Activated CD8-positive, alpha-beta memory T cell treated with anti-CD3 and anti-CD28 coated beads for 36 hours (primary cell): Measurements from ENCODE around the gene HOXA1. TPM values are rescaled to one million over a fixed set of nuclear protein-coding genes. Genes with fewer than 3 reads are reported as not detected.

Experiments used
- CTCF ChIA-PET: fragments of 350-600 bp; sonication (Branson Sonifier 250); formaldehyde crosslinking; loops from one replicate; lab custom pipeline; 2021; ENCODE audit warnings: antibody characterized with exemption; lab: Charles Lee
- POLR2A ChIA-PET: fragments of 350-600 bp; sonication (Branson Sonifier 250); formaldehyde crosslinking; loops from one replicate; lab custom pipeline; 2021; ENCODE audit warnings: antibody characterized with exemption; lab: Charles Lee
- total RNA-seq, 2 experiments: library from RNA; stranded (reverse); gene quantifications; one replicate each; pipeline ENCODE4 v1.2.3, GENCODE V29; 2021

The HOXA1 gene
- total RNA-seq, 2 experiments from 2014 or later = 0.15 TPM; not detected in 1

DNA sequence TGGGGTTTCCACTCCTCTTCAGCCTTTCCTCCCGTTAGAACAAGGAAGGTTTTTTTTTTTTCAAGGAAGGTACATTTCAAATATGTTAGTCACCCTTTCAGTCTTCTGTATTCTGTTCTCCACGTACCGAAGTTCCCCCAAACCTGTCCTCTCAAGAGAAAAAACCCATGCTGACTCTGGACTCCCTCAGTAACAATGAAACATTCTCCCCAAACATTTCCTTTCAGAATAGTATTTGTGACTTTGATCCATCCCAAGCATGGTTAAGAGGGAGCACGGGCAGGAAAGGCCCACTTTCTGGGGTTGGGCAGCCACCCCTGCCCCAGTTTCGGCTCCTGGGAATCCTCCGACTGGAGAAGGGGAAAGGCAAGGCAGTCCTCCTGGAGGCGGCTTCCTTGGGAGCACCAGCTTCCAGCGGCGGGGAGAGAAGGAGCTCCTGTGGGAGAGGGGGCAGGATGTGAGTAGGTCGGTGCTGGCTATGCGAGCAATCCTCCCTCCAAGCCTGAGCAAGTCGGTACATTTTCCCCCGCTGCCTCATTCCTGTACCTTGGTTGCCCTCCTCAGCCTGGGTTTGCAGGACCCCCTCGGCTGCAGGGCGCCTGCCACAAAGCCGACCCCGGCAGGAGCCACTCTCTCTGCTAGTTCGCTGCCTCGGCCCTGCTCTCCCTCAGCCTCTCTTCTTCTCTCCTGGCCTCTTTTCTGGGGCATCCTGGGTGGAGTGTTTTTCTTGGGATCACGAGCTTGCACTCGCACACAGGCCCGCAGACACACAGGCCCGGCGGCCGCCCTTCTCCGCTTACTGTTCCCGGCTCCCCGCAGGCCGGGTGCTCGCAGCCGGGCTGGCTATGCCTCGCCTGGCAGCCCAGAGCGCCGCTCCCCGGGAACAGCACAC lies 2.1 kb upstream of the HOXA1 start:
- ChIA-PET CTCF (no interaction called here), POLR2A (no interaction called here)

- ChIA-PET POLR2A (no interaction called here), CTCF (interaction anchor here (1.0 to 1.3 kb wide), 2 partner anchors 54 to 64 kb away, joined by 4 to 5 read pairs; no protein-coding TSS in a partner anchor)
These were observed 1.1 kb upstream of the HOXA1 start for GRCh38 chr7:27096768-27097514.

DNA sequence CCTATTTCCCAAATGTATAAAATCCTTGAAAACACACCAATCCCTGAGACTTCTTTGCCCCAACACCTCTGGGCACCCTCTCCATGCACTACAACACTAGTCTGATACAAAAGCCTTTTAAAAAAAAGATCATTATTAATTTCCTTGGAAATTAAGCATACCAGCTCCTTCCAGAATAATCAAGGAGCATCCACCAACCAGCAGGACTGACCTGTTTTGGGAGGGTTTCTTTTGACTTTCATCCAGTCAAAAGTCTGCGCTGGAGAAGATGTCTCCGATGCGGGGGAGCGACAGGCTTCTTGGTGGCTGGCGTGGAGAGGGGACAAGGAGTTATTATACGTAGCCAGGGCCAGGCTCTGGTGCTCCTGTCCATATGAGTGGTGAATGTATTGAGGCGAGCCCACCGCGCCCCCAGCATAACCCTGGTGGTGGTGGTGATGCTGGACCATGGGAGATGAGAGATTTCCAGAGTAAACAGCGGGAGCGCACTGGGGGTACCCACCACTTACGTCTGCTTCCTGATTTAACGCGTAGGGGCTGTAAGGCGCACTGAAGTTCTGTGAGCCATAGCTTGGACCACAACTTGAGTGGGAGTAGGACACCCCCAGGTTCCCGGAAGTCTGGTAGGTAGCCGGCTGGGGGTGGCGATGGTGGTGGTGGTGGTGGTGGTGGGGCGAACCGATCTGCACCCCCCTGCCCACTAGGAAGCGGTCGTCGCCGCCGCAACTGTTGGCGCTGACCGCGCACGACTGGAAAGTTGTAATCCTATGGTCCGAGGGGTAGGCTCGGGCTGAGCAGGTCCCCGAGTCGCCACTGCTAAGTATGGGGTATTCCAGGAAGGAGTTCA lies 527 bp downstream of the HOXA1 start:
- POLR2A ChIA-PET = no interaction called here
- CTCF ChIA-PET = interaction anchor here (0.7 kb wide), 1 partner anchor 195 kb away, joined by 3 read pairs; no protein-coding TSS in a partner anchor

- POLR2A ChIA-PET = no interaction called here
These were observed 1.3 kb downstream of the HOXA1 start for GRCh38 chr7:27094304-27095049.

DNA sequence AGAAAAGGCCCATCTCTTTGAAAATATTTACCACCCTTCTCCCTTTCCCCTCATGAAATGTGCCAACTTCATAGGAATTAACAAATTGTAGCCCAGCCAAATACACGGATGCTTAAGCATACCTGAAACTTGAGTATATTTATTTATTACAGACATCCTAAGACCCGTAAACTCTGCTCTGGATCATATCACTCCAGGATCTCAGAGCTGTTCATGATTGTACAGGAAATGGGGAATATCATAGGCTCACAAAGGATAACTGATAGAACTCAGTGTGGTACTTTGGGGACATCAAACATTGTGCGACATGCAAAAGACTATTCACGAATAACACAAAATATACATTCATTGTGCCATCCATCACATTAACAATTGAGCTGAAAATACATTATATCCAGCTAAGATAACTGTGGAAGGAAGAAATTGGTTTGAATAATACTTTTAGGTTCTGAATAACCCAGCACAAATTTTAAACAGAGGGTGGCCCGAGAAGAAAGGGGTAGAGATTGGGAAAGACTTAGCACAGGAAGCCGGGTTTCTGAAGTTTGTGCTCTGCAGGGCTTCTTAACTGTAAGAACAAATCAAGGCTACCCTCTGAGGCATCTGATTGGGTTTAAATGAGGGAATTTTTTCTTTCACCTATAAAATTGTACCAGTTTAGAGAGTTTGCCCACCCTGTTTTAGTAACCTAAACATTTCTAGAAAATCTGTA lies 2.5 kb downstream of the HOXA1 start:
- ChIA-PET CTCF (interaction anchor here (0.9 kb wide), 1 partner anchor 47 kb away, joined by 3 read pairs; no protein-coding TSS in a partner anchor), POLR2A (no interaction called here)

More at GRCh38 chr7:27094304-27095049, 1.3 kb downstream of the HOXA1 start:
- CTCF ChIA-PET = interaction anchor here (0.7 kb wide), 1 partner anchor 196 kb away, joined by 3 read pairs; no protein-coding TSS in a partner anchor

GRCh38 chr7:27092819-27093110 lies 3.0 kb downstream of the HOXA1 start:
- ChIA-PET CTCF (interaction anchor here (0.9 kb wide), 1 partner anchor 48 kb away, joined by 3 read pairs; no protein-coding TSS in a partner anchor), POLR2A (no interaction called here)

- POLR2A ChIA-PET = no interaction called here
These were observed 3.6 kb downstream of the HOXA1 start for GRCh38 chr7:27091941-27092818.

GRCh38 chr7:27091105-27091504 lies 4.7 kb downstream of the HOXA1 start:
- CTCF ChIA-PET = no interaction called here

More at GRCh38 chr7:27091941-27092818, 3.6 kb downstream of the HOXA1 start:
- CTCF ChIA-PET = interaction anchor here (0.9 kb wide), 1 partner anchor 48 kb away, joined by 3 read pairs; no protein-coding TSS in a partner anchor

DNA sequence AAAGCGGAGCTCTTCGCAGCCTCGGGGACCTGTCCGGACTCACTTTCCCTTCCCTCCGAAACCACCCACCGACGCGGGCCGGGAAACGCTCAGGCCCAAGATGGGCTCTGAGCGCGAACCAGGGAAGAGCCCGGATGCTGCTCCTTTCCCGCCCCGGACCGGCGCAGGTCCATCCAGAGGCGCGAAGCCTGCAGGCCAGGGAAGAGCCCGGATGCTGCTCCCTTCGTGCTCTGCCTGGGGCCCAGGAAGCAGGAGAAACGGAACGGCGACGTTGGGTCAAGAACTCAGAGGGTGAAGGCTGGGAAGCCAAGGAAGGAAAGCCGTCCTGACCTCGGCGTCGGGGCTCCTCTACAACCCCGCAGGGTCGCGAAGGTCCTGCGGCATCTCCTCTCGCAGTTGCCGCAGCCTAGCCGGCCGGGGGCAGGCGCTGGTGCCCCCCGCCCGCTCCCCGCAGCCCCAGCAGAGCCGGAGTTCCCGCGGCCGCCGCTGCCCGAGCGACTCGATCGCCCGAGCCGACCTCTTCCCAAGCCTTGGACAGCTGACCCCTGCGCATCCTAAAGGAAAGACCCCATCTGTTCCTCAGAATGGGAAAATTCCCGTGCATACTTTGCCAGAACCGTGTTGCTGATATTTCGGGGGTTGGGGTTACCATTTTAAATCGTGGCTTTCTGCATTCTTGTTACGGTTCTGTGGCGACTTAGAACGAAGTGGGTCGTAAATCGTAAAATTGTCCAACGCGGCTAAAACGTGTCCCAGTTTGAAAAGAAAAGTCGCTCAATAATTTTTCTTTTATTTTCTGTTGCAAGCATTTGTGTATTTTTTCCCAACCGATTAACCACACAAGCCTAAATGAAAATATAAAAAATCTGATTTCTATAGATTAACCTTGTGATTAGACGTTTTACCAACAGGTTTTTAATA lies 7.5 kb downstream of the HOXA1 start:
- ChIA-PET CTCF (no interaction called here), POLR2A (no interaction called here)

More at GRCh38 chr7:27091105-27091504, 4.7 kb downstream of the HOXA1 start:
- POLR2A ChIA-PET = no interaction called here

DNA sequence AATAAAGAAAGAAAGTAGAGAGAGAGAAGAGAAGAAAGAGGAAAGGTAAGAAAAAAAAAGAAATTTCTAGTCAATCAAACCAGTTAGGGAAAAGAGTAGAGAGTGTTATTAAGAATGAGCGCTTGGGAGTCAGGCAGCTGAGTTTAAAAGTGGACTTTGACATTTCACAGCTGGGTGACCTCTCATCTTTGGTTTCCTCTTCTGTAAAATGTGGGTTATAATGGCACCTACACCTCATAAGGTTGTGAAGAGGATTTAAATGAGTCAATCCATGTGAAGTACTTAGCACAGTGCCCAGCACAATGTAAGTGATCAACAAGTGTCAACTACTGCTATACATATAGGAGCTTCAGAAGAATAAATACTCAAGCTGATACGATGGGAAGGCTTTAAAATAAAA lies 12.2 kb downstream of the HOXA1 start:
- ChIA-PET POLR2A (no interaction called here), CTCF (no interaction called here)

DNA sequence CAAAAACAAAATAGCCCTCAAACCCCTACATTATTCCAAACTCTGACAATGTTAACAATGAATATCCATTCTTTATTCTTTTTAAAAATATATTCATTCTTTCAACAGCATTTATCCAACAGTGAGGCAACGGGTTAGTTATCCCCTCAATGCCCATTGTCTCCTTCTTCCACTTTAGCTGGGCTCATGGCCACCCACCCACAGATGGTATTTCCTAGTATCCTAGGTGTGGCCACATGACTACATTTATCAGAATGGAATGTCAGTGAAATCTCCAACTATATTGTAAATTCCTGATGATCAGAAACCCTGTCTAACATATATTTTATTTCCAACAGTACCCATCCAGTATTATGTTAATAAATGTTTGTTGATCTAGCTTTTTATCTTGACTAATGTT lies 13.6 kb downstream of the HOXA1 start:
- ChIA-PET POLR2A (no interaction called here), CTCF (no interaction called here)

- CTCF ChIA-PET = no interaction called here
- POLR2A ChIA-PET = no interaction called here
These were observed 14.9 kb downstream of the HOXA1 start for GRCh38 chr7:27080844-27081436.

- CTCF ChIA-PET = no interaction called here
These were observed 16.4 kb downstream of the HOXA1 start for GRCh38 chr7:27079234-27079975.

GRCh38 chr7:27078616-27079233 lies 17.1 kb downstream of the HOXA1 start:
- CTCF ChIA-PET = no interaction called here
- POLR2A ChIA-PET = no interaction called here

More at GRCh38 chr7:27079234-27079975, 16.4 kb downstream of the HOXA1 start:
- POLR2A ChIA-PET = no interaction called here
